Measurements from ENCODE around the gene ANGPTL2.

Gene ANGPTL2

DNA sequence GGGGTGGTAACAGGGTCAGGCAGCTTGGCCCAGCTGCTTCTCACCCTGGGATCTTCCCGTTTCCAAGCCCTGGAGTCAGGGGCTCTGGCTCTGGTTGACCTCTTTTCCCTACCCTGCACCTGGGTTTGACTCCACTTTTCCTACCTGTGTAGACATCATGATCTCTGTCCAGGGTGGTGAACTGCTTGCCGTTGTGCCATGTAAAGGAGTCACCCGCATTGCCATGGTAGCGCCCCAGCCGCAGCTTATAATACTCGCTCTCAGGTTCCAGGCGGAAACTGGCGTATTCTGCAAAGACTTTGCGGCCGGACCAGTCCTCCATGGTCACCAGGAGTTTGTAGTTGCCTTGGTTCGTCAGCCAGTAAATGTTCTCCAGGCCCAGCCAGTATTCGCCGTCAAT, 30.9 kb downstream of the ANGPTL2 start:
- no peak for DNase-seq

DNA sequence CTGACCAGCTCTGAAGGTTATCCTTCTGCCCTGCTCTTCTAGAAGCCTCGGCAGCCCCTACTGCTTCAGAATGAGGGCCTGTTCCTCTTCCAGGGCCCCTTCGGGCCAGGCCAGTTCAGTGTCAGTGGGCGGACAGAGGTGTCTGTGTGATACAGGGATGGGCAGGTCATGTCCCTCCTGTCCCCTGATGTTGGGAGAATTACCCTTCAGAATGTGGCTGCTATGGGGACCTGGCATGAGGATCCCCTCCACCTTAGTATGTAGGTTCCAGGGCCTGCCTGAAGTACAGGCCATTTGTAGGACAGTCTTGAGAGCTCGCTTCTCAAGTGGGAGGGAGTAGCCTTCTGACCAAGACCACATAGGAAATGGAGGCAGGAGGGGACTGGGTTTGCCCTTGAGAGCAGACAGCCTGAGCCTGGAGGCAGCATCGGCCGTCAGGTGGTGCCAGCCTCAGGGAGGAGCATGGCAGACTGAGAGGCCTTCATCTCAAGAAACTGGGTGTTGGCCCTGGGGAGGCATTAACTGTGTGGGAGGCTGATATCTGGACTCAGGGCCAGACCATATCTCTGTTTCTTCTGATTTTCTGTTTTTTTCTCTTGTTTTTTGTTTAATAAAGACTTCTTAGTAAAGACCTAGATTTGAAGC, 32.0 kb downstream of the ANGPTL2 start:
- DNase-seq = no peak

GRCh38 chr9:127089631-127090081, 32.8 kb downstream of the ANGPTL2 start:
- no peak for DNase-seq

DNA sequence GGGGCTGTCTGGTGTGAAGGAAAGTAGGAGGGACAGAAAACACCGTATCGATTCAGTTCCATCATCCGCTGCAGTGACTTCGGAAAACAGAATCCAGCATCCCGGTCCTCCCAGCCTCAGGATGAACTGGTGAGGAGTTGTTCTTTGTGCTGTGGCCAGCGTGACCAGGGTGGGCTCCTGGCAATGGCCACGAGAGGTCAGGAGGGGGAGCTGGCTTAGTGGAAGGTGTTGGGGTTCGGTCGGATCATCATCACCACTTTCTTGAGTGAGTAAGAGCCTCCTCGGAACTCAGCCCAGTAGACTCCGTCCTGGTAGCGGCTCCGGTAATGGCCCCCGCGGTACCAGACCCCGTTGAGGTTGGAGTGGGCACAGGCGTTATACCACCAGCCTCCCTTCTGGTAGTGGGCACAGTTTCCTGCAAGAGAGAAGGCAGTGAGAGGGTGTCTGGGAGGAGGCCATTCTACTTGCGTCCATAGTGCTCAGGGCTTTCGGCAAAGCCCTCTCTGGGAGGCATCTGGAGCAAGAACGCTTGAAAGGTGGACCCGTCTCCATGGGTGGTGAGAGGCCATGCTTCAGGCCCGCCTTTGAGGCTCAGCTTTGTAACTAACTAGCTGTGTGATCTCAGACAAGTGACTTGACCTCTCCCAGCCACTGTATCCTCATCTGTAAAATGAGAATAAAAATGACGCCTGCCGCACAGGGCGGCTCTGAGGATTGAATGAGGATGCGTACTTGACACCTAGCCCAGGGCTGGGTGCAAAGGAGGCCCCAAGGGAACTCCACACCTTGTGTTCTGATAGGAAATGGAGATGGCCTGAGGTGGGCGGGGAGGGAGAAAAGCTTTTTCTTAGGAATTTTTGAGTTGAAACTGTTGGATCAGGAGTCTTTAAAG, 33.5 kb downstream of the ANGPTL2 start:
- DNase-seq = no peak

DNA sequence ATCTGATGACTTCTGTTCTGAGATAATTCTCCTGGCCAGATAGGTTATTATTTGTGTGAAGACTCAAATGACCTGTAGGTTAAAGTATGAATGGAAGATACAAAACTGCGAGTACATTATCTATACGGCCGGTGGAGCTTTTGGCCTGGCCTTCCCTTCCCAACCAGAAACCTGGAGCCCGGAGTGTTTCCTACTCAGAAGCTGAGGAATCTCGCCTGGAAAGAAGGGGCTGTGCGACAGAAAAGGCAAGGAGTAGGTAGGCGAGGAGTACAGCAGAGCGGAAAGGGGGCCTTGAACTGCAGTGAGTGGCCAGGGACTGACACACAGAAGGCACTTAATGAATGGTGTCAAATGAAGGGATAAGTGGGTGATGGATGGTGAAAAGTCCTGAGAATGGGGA, 34.6 kb downstream of the ANGPTL2 start:
- DNase-seq = no peak

DNA sequence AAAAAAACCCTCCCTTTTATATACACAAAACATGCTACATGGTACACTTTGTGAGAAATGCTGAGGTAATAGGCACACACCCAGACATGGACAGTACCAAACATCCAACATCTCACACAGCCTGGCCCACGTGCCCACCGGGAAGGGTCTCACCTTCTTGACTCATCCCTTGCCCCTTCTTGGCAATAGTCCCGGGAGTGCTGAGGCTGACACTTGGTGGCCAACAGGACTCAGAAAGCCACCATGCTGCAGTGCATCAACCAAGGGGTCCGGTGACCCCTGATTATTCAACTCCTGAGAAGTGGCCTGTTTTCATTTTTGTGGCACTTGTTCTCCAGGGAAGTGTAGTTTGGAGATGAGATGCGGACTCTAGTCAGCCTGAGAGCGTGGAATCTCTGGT, 35.0 kb downstream of the ANGPTL2 start:
- DNase-seq = no peak

DNA sequence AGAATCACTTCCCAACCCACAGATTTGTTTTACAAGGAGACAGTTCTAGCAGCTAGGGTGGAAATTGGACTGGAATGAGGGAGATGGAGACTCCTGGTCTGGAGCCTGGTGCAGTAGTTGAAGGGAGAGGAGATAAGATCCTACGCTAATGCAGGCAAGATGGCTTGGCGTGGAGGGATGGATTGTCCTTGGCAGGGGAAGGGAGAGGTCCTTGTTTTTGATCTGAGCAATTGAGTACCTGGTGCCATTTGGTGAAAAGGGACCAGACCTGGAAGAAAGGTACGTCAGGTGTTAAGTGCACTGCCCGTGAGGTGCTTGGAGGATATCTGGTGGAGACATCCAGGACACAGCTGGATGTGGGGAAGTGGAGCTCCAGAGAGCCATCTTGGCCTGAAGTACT, 35.7 kb downstream of the ANGPTL2 start:
- DNase-seq = no peak

DNA sequence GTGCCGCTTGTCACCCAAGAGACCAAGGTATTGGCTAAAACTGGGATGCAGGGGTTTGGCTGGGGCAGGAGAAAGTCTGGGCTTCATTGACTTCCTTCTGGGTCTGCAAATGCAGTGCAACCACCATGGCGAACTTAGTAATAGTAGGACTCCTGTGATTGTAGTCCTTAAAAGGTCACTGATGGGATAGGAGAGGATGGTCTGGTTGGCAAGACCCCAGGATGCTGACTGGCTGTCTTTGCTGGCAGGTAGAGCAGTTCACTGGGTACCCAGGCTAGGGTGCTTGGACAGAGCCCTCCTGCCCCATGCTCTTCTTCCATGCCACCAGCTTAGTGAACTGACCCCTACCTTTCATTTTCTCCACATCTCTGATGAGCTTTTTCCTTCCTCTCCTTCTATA, 37.2 kb downstream of the ANGPTL2 start:
- no peak for DNase-seq

GRCh38 chr9:127084076-127085039, 38.1 kb downstream of the ANGPTL2 start:
- DNase-seq = no peak

- no peak for DNase-seq
These were observed 39.1 kb downstream of the ANGPTL2 start for GRCh38 chr9:127083138-127083980.

GRCh38 chr9:127081250-127082185, 40.9 kb downstream of the ANGPTL2 start:
- DNase-seq = no peak

GRCh38 chr9:127079446-127080140, 42.8 kb downstream of the ANGPTL2 start:
- no peak for DNase-seq

DNA sequence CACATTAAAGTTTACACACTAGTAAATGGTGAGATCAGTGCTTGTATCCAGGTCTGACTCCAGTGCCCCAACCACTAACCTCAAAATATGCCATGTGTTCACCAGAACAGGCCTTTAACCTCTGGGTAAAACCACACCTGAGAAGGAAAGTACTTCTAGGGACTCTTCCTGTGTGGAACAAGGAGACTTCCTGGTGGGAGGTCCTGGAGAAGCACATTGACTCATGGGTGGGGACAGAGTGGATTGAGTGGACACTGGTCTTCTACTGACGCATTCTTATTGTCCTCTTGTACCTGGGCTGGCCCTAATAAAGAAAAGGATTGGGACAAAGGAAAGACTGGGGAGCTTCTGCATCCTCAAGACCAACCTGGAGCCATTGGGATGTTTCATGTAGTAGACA, 43.4 kb downstream of the ANGPTL2 start:
- no peak for DNase-seq

- no peak for DNase-seq
These were observed 44.1 kb downstream of the ANGPTL2 start for GRCh38 chr9:127078336-127078735.

DNA sequence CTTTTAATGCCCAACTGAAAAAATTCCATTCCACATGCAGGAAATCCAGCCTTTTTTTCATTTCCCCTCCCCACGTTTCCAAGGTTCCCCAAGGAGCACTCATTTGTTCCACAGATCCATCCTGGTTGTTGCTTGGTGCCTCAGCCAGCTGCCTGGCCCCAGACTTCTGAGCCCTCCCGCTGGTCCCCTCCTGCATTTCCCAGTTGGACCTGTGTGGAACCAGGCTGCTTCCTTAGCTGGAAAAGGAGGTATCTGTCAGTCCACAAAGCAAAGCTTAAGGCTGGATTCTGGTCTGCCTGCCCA, 44.8 kb downstream of the ANGPTL2 start:
- no peak for DNase-seq

DNA sequence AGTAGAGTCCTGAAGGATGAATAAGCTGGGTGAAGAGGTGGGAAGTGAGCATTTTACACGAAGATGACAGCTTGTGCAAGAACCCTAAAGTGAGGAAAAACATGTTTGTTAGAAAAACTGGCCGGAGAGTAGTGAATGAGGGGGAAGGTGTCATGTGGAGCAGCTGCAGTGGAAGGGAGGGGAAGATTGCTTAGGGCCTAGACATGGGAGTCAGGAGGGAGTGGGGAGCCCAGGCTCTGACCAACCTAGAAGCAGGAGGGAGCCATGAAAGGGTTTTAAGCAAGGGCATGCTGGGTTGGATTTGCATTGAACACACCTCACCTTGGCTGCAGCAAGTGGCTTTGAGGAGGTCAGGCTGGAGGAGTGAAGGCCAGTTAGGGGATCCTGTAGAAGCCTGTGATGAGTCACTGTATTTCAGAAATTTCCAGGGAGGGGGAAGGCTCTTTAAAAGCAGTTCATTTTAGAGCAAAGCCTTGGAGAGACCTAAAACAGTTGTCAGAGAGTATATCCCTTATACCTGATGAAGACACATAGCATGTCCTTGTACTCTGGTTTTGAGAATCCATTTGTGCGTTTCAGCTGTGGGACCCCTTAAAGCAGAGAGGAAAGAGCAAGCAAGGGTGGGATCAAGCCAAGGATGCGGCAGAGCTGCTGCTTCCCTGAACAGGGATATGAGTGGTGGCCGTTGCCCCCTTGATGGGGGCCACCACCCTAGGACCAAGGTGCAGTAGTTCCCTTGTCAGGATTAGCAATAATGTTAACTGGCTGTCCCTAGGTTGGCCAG, 45.4 kb downstream of the ANGPTL2 start:
- no peak for DNase-seq

DNA sequence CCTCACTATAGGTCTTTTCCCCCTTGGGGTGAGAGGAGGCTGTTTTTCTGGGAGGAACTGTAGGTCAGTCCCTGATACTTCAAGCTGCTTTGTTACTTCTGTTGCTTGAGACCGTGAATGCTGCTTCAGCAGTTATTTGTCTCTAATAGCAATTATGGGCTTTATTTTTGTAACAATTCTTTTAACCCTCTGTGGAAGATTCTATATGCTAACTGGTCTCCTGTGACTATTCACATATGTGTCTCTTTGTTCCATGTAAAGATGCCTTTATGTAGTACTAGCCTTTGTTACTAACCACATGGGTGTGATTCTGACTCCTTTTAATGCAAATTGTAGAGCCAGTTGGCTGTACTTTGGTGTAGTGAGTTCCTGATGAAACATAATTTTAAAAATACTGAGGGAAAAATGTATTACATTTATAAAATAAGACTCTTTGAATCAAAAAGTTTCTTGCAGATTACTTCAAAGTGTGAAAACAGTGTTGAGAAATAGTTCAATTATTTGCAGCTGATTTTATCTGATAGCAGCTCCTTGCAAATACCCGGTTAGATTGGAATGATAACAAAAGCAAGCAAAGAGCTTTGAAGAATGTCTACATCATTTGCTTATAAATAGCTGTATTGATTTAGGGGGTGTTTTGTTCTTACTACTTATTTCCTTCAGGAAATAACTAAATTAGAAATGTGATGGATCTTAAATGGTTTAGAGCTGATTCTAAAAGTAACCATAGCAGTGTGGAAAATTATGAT, 46.6 kb downstream of the ANGPTL2 start:
- no peak for DNase-seq

DNA sequence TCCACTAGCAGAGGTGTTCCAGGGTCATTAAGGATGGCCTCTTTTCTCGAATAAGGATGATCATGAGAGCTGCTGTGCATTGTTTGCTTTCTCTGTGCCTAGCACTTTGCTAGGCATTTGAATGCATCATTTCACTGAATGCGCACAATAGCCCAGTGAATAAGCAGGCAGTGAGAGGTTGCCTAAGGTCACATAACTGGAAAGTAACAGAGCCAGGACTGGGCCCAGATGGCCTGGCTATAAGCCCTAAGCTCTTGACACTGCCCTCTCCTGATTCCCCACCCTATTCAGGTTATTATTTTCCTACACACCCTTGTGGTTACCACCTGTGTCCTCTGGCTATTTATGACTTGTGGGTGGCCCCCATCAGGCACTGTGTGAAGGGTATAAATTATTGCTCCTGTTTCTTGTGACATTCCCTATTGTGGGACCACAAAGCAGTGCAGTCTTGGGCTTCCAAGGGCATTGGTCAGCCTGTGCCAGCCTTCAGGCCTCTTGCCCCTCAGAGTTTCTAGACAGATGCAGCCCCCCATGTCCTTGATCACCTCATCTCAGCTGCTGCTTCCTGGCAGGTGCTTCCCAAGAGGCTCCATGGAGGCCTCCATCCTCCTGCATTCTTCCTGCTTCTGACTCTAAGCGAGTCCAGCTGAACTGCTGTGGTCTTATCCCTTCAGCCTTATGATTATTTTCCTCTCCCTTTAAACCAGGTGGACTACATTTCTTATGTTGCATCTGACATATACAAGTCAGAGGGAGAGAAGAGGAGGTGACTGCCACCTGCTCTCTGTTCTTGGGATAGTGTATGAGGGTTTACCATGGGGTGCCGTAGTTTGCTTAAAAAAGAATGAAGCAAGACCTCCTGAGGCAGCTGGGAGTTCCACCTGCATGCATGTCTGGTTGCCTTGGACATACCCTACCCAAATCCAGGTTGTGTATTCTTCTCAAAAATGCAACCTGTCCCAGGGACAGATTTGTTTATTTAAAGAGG, 47.6 kb downstream of the ANGPTL2 start:
- no peak for DNase-seq
